Measurements from ENCODE around the gene CD83. TPM values are rescaled to one million over a fixed set of nuclear protein-coding genes. Genes with fewer than 3 reads are reported as not detected.

The CD83 gene
- total RNA-seq, 2 experiments from 2014 or later = 8.7 to 10.3 TPM

GRCh38 chr6:14131579-14131978 lies 14.0 kb downstream of the CD83 start:
- CTCF ChIA-PET = interaction anchor here (0.6 kb wide), 1 partner anchor 1103 kb away, joined by 3 read pairs; no protein-coding TSS in a partner anchor

DNA sequence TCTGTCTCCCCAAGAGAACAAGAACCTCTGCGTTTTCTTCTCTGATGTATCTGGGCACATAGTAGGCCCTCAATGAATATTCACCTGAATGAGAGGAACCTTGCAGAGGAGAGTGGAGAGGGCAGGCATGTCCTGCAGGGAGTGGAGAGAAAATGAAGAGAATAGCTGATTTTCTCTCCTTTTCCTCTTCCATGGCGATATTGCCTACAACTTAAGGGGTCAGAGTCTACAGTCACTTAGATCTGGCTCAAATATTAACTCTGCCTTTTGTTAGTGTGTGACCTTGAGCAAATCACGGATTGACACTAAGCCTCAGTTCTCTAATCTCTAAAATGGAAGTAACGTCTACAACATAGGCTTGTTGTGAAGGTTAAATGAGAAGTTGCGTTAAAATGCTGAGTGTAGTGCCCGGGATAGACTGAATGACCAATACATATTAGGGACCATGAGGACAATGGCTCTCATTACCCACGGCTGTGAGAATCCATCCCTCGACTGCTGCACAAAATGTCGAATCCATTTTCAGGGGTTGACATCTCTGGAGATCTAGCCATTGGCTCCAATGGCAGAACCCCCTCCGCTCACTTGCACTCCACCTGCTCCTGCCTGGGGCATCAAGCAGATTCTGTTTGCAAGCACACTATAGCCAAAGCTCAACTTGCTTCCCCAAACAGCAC lies 14.8 kb downstream of the CD83 start:
- H3K9me3 Mint-ChIP-seq = no peaks in the 10 kb centered on the region
- CTCF ChIA-PET = no interaction called here

More at GRCh38 chr6:14131579-14131978, 14.0 kb downstream of the CD83 start:
- POLR2A ChIA-PET = no interaction called here
- no peaks in the 10 kb centered on the region for H3K27me3 Mint-ChIP-seq
- peaks cover 32% of the 10 kb centered on the region for H3K36me3 Mint-ChIP-seq (ENCODE audit: low read depth)
- no peak overlapping the region for H3K4me3 Mint-ChIP-seq
- no peak overlapping the region for H3K27ac Mint-ChIP-seq
- no peak for DNase-seq
- peaks cover 16% of the 10 kb centered on the region for H3K4me1 Mint-ChIP-seq
- H3K9me3 Mint-ChIP-seq = no peaks in the 10 kb centered on the region

DNA sequence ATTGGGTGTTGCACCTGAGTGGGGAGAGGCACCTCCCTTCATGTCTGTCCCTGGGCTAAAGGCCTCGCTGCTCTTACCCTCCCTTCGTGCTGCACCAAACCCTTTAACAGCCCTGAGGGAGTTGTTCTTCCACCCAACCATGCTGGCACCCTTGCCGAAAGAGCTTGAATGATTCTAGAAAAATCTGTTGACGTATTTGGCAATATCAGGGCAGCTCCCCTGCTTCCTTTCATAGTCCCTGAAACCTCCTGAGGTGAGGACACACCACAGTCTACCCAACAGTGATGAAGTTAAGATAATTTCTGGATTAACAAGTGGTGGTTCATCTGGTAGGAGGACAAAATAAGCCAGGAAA lies 15.3 kb downstream of the CD83 start:
- H3K27ac Mint-ChIP-seq = no peak overlapping the region
- DNase-seq = no peak
- peaks cover 13% of the 10 kb centered on the region for H3K4me1 Mint-ChIP-seq
- H3K27me3 Mint-ChIP-seq = no peaks in the 10 kb centered on the region
- H3K9me3 Mint-ChIP-seq = no peaks in the 10 kb centered on the region
- peaks cover 32% of the 10 kb centered on the region for H3K36me3 Mint-ChIP-seq (ENCODE audit: low read depth)
- POLR2A ChIA-PET = no interaction called here
- no peak overlapping the region for H3K4me3 Mint-ChIP-seq
- CTCF ChIA-PET = no interaction called here

More for the DNA sequence above, 14.8 kb downstream of the CD83 start:
- no peaks in the 10 kb centered on the region for H3K27me3 Mint-ChIP-seq
- no peak for DNase-seq
- peaks cover 16% of the 10 kb centered on the region for H3K4me1 Mint-ChIP-seq
- H3K36me3 Mint-ChIP-seq (ENCODE audit: low read depth) = peaks cover 32% of the 10 kb centered on the region
- POLR2A ChIA-PET = no interaction called here
- H3K27ac Mint-ChIP-seq = no peak overlapping the region
- H3K4me3 Mint-ChIP-seq = no peak overlapping the region

DNA sequence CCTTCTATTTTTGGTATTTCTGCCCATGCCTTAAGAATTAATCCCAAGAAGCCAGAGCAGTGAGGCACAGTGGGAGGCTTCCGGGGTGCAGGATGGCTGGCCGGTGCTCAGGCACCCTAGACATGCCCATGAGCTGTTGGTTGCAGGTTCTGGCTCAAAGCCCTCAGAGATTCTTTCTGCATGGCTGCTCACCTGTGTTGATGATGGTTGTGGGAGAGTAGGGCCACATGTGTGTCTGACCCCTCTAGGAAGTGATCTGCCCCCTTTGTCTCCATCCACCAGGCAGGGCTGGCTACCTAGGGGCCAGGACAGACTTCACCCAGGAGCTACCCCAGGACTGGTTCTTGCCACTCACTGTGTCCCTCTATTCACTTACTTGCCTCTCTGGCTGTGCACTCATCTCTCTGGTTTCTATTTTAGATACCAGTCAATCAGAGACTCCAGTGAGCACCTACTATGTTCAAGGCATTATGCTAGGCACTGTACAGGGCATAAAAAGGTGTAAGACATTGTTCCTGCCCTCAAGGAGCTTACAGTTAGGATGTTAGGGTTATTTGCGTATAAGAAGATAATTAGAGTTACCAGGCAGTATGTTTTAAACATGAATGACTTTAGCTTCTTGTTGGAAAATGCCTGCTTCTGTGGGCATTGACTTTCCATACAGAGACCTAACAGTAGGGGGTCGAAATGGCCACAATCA lies 16.8 kb downstream of the CD83 start:
- Mint-ChIP-seq H3K9me3 (no peaks in the 10 kb centered on the region), H3K4me3 (no peak overlapping the region), H3K4me1 (peaks cover 7% of the 10 kb centered on the region), H3K27me3 (no peaks in the 10 kb centered on the region), H3K36me3 (ENCODE audit: low read depth) (peaks cover 32% of the 10 kb centered on the region), H3K27ac (no peak overlapping the region)
- POLR2A ChIA-PET = no interaction called here
- CTCF ChIA-PET = interaction anchor here (1.1 to 1.2 kb wide), 3 partner anchors 9 to 11 kb away, joined by 3 to 4 read pairs (median 3); no protein-coding TSS in a partner anchor
- DNase-seq = no peak

- Mint-ChIP-seq H3K4me1 (no peaks in the 10 kb centered on the region), H3K9me3 (no peaks in the 10 kb centered on the region), H3K27me3 (no peaks in the 10 kb centered on the region), H3K36me3 (ENCODE audit: low read depth) (peaks cover 32% of the 10 kb centered on the region), H3K27ac (no peak overlapping the region), H3K4me3 (no peak overlapping the region)
- no peak for DNase-seq
- ChIA-PET POLR2A (no interaction called here), CTCF (interaction anchor here (1.2 kb wide), 2 partner anchors 9 to 10 kb away, joined by 3 to 4 read pairs; no protein-coding TSS in a partner anchor)
These were observed 18.4 kb downstream of the CD83 start for GRCh38 chr6:14135893-14136539.

- H3K4me3 Mint-ChIP-seq = no peak overlapping the region
- H3K27me3 Mint-ChIP-seq = no peaks in the 10 kb centered on the region
- no peak for DNase-seq
- H3K9me3 Mint-ChIP-seq = no peaks in the 10 kb centered on the region
- ChIA-PET POLR2A (interaction anchor here (0.7 kb wide), 1 partner anchor 20 kb away, joined by 3 read pairs; no protein-coding TSS in a partner anchor), CTCF (interaction anchor here (0.8 to 1.2 kb wide), 5 partner anchors 9 to 469 kb away, joined by 3 to 5 read pairs (median 3); no protein-coding TSS in a partner anchor)
- no peak overlapping the region for H3K27ac Mint-ChIP-seq
- peaks cover 22% of the 10 kb centered on the region for H3K36me3 Mint-ChIP-seq (ENCODE audit: low read depth)
- no peaks in the 10 kb centered on the region for H3K4me1 Mint-ChIP-seq
These were observed 21.2 kb downstream of the CD83 start for GRCh38 chr6:14138701-14139215.

DNA sequence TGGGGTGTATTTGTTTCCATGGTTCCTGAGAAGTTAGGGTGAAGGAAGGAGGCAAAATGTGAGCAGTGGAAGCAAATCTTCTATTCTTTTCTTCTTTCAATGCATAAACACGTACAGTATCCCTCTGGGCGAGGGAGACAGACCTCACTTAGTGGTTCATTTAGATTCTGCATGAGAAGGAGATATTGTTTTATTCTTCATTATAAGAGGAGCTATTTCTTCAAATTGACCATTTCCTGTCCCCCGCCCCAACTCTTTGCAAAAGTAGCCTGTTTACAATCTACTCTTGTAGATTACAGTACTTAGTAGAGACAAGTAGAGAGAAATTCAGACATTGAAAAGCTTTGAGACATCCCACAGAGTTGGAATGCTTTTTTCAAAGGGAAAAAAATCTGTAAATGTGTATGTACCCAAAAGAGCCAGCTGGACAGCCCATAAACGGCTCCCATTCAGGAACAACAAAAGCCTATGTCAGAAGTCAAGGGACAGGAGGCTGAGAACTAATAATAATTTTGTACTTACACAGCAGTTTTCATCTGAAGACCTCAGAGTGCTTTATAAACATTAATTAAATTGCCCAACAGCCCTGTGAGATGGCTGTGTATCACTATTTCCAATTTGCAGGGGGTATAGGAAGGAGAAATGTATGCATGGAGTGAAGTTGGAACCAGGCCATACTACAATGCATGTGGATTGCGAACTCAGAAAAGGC lies 23.9 kb downstream of the CD83 start:
- Mint-ChIP-seq H3K4me3 (no peak overlapping the region), H3K27ac (no peak overlapping the region), H3K36me3 (ENCODE audit: low read depth) (no peaks in the 10 kb centered on the region), H3K4me1 (peaks cover 4% of the 10 kb centered on the region), H3K27me3 (no peaks in the 10 kb centered on the region), H3K9me3 (no peaks in the 10 kb centered on the region)
- ChIA-PET CTCF (interaction anchor here (0.6 kb wide), 1 partner anchor 1110 kb away, joined by 4 read pairs; no protein-coding TSS in a partner anchor), POLR2A (no interaction called here)
- DNase-seq = no peak

DNA sequence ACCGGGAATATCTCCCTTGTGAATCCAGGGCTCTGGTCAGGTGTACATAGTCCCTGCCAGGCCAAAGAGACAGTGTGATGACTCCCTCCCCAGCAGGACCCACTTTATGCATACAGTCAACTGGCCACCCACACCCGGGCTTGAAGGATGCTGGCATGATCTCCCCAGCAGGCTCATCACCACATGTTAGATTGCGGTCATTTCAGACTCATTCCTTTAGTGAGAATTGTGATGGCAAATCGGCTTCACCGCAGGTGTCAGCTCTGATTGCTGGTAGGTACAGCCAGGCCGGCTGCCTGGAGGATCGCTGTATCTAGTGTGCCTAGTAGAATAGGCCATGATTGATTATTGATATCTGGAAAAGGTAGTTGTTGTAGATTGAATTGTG lies 24.5 kb downstream of the CD83 start:
- Mint-ChIP-seq H3K9me3 (no peaks in the 10 kb centered on the region), H3K27ac (no peak overlapping the region), H3K27me3 (no peaks in the 10 kb centered on the region), H3K4me1 (peaks cover 4% of the 10 kb centered on the region), H3K36me3 (ENCODE audit: low read depth) (no peaks in the 10 kb centered on the region), H3K4me3 (no peak overlapping the region)
- ChIA-PET POLR2A (no interaction called here), CTCF (no interaction called here)
- DNase-seq = no peak

DNA sequence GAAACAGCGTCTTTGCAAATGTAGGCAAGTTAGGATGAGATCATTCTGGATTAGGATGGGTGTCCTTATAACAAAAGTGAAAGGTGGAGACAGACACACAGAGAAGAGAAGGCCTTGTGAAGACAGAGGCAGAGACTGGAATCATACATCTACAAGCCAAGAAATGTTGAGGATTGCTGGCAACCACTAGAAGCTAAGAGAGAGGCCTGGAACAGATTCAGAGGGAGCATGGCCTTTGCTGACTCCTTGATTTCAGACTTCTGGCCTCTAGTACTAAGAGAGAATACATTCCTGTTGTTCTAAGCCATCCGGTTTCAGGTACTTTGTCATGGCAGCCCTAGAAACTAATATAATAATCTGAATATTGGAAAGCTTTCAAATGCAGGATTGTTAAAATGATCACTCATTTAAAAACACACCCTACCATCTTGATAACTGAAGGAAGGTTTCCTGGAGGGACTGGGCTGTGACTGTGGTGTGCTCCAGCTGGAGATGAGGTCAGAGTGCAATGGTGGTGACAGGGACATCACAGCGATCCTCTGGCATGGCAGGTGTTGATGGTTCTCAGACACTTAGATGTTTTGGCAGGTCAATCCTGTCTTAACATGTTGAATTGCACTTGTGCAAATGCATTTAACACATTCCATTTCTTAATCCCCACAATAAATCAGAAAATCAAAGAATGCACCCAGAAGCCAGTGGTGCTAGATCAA lies 25.1 kb downstream of the CD83 start:
- no peaks in the 10 kb centered on the region for H3K9me3 Mint-ChIP-seq
- CTCF ChIA-PET = no interaction called here
- POLR2A ChIA-PET = no interaction called here
- DNase-seq = no peak
- H3K27me3 Mint-ChIP-seq = no peaks in the 10 kb centered on the region
- no peak overlapping the region for H3K27ac Mint-ChIP-seq
- H3K4me3 Mint-ChIP-seq = no peak overlapping the region
- H3K36me3 Mint-ChIP-seq (ENCODE audit: low read depth) = no peaks in the 10 kb centered on the region
- peaks cover 4% of the 10 kb centered on the region for H3K4me1 Mint-ChIP-seq

- ChIA-PET POLR2A (no interaction called here), CTCF (interaction anchor here (1.2 kb wide), 1 partner anchor 9 kb away, joined by 3 read pairs; no protein-coding TSS in a partner anchor)
- H3K27ac Mint-ChIP-seq = no peak overlapping the region
- H3K27me3 Mint-ChIP-seq = no peaks in the 10 kb centered on the region
- DNase-seq = no peak
- no peaks in the 10 kb centered on the region for H3K9me3 Mint-ChIP-seq
- H3K36me3 Mint-ChIP-seq (ENCODE audit: low read depth) = no peaks in the 10 kb centered on the region
- H3K4me3 Mint-ChIP-seq = no peak overlapping the region
- H3K4me1 Mint-ChIP-seq = peaks cover 4% of the 10 kb centered on the region
These were observed 25.7 kb downstream of the CD83 start for GRCh38 chr6:14143305-14143704.

- POLR2A ChIA-PET = no interaction called here
- no peak overlapping the region for H3K27ac Mint-ChIP-seq
These were observed 27.1 kb downstream of the CD83 start for GRCh38 chr6:14144678-14145113.

More at GRCh38 chr6:14144678-14145113, 27.1 kb downstream of the CD83 start:
- Mint-ChIP-seq H3K4me1 (peaks cover 9% of the 10 kb centered on the region), H3K27me3 (no peaks in the 10 kb centered on the region), H3K36me3 (ENCODE audit: low read depth) (no peaks in the 10 kb centered on the region), H3K9me3 (no peaks in the 10 kb centered on the region), H3K4me3 (no peak overlapping the region)
- CTCF ChIA-PET = interaction anchor here (0.8 to 1.2 kb wide), 3 partner anchors 9 to 236 kb away, joined by 3 read pairs; no protein-coding TSS in a partner anchor
- peak; percentile 77 for DNase-seq

Data from activated CD4-positive, alpha-beta T cell treated with anti-CD3 and anti-CD28 coated beads, Interleukin-2, amount 10 ng/mL, durations not matched to agents 7 days and 5 days (primary cell).